Gastrocnemius medialis (tissue), 4 donors: ENCODE data around the gene ADAM12. TPM values are rescaled to one million over a fixed set of nuclear protein-coding genes. Genes with fewer than 3 reads are reported as not detected.

Experiments used
- ATAC-seq, 2 donors: fragments of 150-250 bp; one replicate each; pipeline ENCODE4 v1.9.1; 2016
- DNase-seq, 2 donors: peaks; one replicate each; pipeline ENCODE4 v3.0.0-alpha.2; 2019
- H3K27ac ChIP-seq, 4 donors: fragments of 200-600 bp; sonication (generic); 1 replicate in 1 of 4; 2 replicates in 3 of 4; pipeline ENCODE4 v1.5.1; 2016 to 2018; ENCODE audit warnings: mild to moderate bottlenecking in 2 of 4, moderate library complexity in 1 of 4
- H3K27me3 ChIP-seq, 3 donors: fragments of 200-600 bp; sonication (generic) in 2 of 3; 1 replicate in 1 of 3; 2 replicates in 2 of 3; pipeline versions ENCODE4 v1.5.1 to v1.6.0; 2016 to 2019; ENCODE audit warnings: mild to moderate bottlenecking in 1 of 3, moderate library complexity in 1 of 3
- H3K36me3 ChIP-seq, 2 donors: fragments of 200-600 bp; sonication (generic) in 1 of 2; one replicate each; pipeline ENCODE4 v1.5.1; 2017 to 2018
- H3K4me1 ChIP-seq, 2 donors: fragments of 200-600 bp; sonication (generic) in 1 of 2; one replicate each; pipeline ENCODE4 v1.5.1; 2016 to 2017; ENCODE audit warnings: mild to moderate bottlenecking in 2 of 2
- H3K4me3 ChIP-seq, 4 donors: fragments of 200-600 bp; sonication (generic) in 3 of 4; 1 replicate in 1 of 4; 2 replicates in 3 of 4; pipeline ENCODE4 v1.5.1; 2016 to 2019; ENCODE audit warnings: mild to moderate bottlenecking in 2 of 4
- H3K9me3 ChIP-seq, 3 donors: fragments of 200-600 bp; sonication (generic) in 2 of 3; 1 replicate in 1 of 3; 2 replicates in 2 of 3; pipeline ENCODE4 v1.5.1; 2016 to 2019
- POLR2A ChIP-seq, 2 donors: fragments of 450-650 bp; IDR thresholded peaks; one replicate each; pipeline ENCODE4 v1.6.1; 2017; ENCODE audit warnings: antibody characterized with exemption in 2 of 2, mild to moderate bottlenecking in 2 of 2, moderate library complexity in 2 of 2
- in situ Hi-C, 4 donors: fragments of 200-750 bp; cut with MboI; loops; one replicate each; pipeline versions ENCODE4 v1.15.0 to v1.8.0; 2017; ENCODE audit warnings: low sequenced_read_pairs in 4 of 4
- intact Hi-C: fragments of 100-400 bp; cut with DNase I; formaldehyde crosslinking; loops from one replicate; pipeline ENCODE4 v1.15.1; 2023; ENCODE audit warnings: low total_unique reads
- total RNA-seq, 4 donors: library from RNA; depleted of rRNA; stranded (reverse); fragments of >200 nt; gene quantifications; one replicate each; pipeline versions ENCODE4 v1.1.0 to v1.2.3, GENCODE V29; 2016
- TF ChIP-seq, protein P1 (sequence below), 5 experiments: fragments of 450-650 bp in 3 of 5; fragments of 200-600 bp in 2 of 5; sonication (generic) in 2 of 5; IDR thresholded peaks in 4 of 5; conservative IDR thresholded peaks in 1 of 5; 1 replicate in 4 of 5; 2 replicates in 1 of 5; pipeline ENCODE4 v1.5.1; 2016 to 2019; ENCODE audit warnings: antibody characterized with exemption in 5 of 5, mild to moderate bottlenecking in 3 of 5, moderate library complexity in 3 of 5

ADAM12 gene
- total RNA-seq, 4 donors from 2014 or later, result 0.10 TPM; not detected in 3

DNA sequence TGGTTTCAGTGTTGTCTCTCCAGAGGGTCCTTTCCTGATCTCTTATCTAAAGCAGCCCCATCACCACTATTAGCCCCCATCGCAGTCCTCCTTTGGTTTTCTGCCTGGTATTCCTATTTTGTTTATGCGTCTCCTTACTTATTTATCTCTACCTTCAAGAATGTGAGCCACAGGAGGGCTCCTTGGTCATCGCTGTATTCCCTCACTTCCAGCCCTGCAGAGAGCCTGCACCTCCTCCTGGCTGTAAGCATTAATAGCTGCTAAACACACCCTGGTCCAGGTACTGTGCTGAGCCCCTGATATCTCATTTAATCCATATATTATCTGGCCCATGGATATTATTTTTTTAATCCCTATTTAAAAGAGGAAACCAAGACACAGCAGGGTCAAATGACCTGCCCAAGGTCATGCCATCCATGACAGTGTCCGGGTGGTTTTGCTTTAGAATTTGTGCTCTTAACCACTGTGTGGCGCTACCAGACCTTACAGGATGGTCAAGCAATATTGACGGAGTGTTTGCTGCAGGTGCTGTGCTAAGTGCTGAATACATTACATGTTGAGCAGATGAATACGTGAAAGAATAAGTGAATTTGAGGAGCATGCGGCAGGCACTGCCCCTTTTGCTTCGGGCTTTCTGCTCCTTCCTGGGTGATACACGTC, 227.2 kb downstream of the ADAM12 start:
- intact Hi-C loops, result no loop called here
- H3K36me3 ChIP-seq, result no peaks in the 10 kb centered on the region
- H3K27ac ChIP-seq, result no peak overlapping the region
- TF ChIP-seq, protein P1, sequence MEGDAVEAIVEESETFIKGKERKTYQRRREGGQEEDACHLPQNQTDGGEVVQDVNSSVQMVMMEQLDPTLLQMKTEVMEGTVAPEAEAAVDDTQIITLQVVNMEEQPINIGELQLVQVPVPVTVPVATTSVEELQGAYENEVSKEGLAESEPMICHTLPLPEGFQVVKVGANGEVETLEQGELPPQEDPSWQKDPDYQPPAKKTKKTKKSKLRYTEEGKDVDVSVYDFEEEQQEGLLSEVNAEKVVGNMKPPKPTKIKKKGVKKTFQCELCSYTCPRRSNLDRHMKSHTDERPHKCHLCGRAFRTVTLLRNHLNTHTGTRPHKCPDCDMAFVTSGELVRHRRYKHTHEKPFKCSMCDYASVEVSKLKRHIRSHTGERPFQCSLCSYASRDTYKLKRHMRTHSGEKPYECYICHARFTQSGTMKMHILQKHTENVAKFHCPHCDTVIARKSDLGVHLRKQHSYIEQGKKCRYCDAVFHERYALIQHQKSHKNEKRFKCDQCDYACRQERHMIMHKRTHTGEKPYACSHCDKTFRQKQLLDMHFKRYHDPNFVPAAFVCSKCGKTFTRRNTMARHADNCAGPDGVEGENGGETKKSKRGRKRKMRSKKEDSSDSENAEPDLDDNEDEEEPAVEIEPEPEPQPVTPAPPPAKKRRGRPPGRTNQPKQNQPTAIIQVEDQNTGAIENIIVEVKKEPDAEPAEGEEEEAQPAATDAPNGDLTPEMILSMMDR (IDR thresholded peaks at IDR 0.05 in 4 of 5, conservative IDR thresholded peaks at IDR 0.05 in 1 of 5), result no peak
- TF ChIP-seq POLR2A (IDR thresholded peaks at IDR 0.05), result no peak
- H3K4me1 ChIP-seq, result no peaks in the 10 kb centered on the region
- no peak for DNase-seq
- no peaks in the 10 kb centered on the region for H3K27me3 ChIP-seq
- ATAC-seq, result no peak
- H3K4me3 ChIP-seq, result no peak overlapping the region
- H3K9me3 ChIP-seq, result no peaks in the 10 kb centered on the region
- in situ Hi-C loops, result no loop called here

DNA sequence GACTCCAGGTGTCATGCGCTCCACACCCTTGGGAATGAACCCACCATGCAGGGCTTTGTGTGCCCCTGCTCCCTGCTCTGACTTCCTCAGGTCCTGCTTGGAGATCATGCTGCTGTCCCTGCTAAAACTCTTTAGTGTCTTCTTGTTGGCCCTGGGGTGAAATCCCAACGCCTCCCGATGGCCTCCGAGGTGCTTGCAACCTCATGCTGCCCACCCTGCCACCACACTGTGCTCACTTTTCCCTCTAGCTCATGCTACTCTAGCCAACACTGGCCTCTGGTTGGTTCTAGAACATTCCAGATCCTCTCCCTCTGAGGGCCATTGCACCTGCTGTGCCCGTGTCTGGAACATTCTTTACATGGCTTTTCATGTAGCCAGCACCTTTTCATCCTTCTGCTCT, 227.7 kb downstream of the ADAM12 start:
- intact Hi-C loops (no loop called here), in situ Hi-C loops (no loop called here)
- Histone ChIP-seq H3K4me1 (no peaks in the 10 kb centered on the region), H3K36me3 (no peaks in the 10 kb centered on the region), H3K27ac (no peak overlapping the region), H3K27me3 (no peaks in the 10 kb centered on the region), H3K4me3 (no peak overlapping the region), H3K9me3 (no peaks in the 10 kb centered on the region)
- DNase-seq (no peak), ATAC-seq (no peak)
- no peak for TF ChIP-seq POLR2A (IDR thresholded peaks at IDR 0.05)
- TF ChIP-seq, protein P1 (IDR thresholded peaks at IDR 0.05 in 4 of 5, conservative IDR thresholded peaks at IDR 0.05 in 1 of 5), result no peak

DNA sequence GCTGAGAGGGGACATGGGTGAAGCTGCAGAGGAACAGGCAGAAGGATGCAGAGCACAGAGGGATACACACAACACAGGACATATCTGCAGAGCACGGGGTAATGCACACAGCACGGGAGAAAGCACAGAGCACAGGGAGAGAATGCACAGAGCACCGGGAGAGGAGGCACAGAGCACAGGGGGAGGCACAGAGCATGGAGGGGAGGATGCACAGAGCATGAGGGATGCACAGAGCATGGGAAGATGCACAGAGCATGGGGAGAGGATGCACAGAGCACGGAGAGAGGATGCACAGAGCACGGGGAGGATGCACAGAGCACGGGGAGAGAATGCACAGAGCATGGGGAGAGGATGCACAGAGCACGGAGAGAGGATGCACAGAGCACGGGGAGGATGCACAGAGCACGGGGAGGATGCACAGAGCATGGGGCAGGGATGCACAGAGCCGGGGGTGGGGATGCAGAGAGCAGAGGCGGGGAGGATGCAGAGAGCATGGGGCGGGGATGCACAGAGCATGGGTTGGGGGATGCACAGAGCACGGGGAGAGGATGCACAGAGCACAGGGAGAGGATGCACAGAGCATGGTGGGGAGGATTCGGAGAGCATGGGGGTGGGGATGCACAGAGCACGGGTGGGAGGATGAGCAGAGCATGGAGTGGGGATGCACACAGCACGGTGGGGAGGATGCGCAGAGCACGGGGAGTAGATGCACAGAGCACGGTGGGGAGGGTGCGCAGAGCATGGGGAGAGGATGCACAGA, 230.0 kb downstream of the ADAM12 start:
- in situ Hi-C loops, result no loop called here
- no peak overlapping the region for H3K27ac ChIP-seq
- no peaks in the 10 kb centered on the region for H3K27me3 ChIP-seq
- no peaks in the 10 kb centered on the region for H3K4me1 ChIP-seq
- intact Hi-C loops, result no loop called here
- H3K4me3 ChIP-seq, result no peak overlapping the region
- TF ChIP-seq POLR2A (IDR thresholded peaks at IDR 0.05), result no peak
- TF ChIP-seq, protein P1 (IDR thresholded peaks at IDR 0.05 in 4 of 5, conservative IDR thresholded peaks at IDR 0.05 in 1 of 5), result no peak
- no peaks in the 10 kb centered on the region for H3K9me3 ChIP-seq
- no peaks in the 10 kb centered on the region for H3K36me3 ChIP-seq
- DNase-seq (no peak), ATAC-seq (no peak)

DNA sequence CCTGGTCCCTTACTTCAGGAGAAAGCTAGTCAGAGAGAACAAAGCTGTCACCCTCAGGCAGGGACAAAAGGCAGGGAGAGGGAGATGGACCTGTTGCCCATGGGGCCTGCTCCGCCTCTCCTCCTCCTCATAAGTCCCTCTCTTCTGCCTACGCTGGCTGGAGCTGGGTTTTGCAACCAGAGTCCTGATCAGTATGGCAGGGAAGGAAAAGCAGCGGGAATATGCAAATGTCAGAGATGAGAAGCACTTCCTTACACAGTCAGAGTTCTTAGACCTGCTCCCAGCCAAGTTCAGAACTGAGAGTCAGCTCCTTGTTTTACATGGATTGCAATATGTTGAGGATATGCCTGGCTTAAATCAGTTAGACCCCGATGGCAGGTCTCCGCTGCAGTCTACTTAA, 231.1 kb downstream of the ADAM12 start:
- in situ Hi-C loops, result no loop called here
- intact Hi-C loops, result no loop called here
- H3K4me3 ChIP-seq, result no peak overlapping the region
- H3K36me3 ChIP-seq, result no peaks in the 10 kb centered on the region
- ATAC-seq, result no peak
- H3K27me3 ChIP-seq, result no peaks in the 10 kb centered on the region
- TF ChIP-seq, protein P1 (IDR thresholded peaks at IDR 0.05 in 4 of 5, conservative IDR thresholded peaks at IDR 0.05 in 1 of 5), result no peak
- TF ChIP-seq POLR2A (IDR thresholded peaks at IDR 0.05), result no peak
- H3K4me1 ChIP-seq, result no peaks in the 10 kb centered on the region
- H3K9me3 ChIP-seq, result no peaks in the 10 kb centered on the region
- no peak overlapping the region for H3K27ac ChIP-seq
- no peak for DNase-seq
